GM18909 (cell line): ENCODE data around the gene DENND1B.
A peak's percentile ranks its signal among the peaks of the same experiment; 100 is the strongest.

ENCODE experiments used
- ATAC-seq: cut with Tn5 transposase; IDR thresholded peaks from one replicate; pipeline ENCODE4 v1.9.1; 2021; ENCODE audit warnings: mild to moderate bottlenecking; ENCODE audit not compliant: unreplicated experiment, poor library complexity

The DENND1B gene

GRCh38 chr1:197649188-197649587, 126.1 kb downstream of the DENND1B start:
- no peak for ATAC-seq

- no peak for ATAC-seq
Observed at GRCh38 chr1:197638316-197638715, 137.0 kb downstream of the DENND1B start.

- ATAC-seq = no peak
Observed at GRCh38 chr1:197637406-197637805, 137.9 kb downstream of the DENND1B start.

DNA sequence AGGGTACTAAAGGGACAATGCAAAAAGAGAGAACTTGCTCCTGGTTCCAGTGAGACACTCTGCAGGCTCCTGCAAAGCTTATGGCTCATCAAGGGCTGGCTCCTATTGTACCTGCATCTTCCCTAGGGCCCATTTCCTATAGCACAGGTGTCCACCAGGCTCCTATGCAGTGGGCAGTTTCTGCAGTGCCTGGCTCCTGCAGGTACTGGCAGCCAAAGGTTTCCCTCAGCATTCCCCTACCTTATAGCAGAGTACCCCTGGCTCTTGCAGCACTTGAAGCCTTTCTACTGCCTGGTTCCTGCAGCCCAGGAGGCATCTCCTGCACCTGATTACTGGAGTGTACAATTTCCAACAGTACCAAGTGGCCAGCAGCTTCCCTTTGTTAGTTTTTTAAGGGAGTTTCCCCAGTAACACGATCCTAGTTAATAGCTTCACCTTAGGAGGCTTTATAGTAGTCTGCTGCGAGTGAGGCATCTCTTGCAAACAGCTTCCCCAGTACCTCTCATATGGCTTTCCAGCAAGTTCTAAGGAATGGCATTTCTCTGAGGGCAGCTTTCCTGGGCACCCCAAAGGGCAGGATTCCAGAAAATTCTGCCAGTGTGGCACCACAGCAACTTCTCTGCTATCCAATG, 141.7 kb downstream of the DENND1B start:
- no peak for ATAC-seq

DNA sequence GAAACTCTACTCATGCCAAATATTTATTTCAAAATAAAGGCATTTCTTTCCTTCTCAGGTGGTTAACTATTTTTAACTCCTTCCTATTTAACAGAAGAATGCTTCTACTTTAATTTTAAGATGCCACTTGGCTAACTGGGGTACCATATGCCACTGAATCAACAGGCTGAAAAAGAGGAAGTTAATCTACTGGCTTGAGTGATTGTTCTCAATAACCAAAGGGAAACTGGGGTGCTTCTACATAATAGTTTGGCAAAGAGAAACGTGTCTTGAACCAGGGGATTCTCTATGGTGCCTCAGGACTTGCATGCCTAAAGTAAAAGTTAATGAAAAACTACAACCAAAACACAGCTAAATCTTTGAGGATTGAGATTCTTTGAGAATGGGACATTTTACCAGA, 142.6 kb downstream of the DENND1B start:
- no peak for ATAC-seq

- ATAC-seq = no peak
Observed at GRCh38 chr1:197632005-197632404, 143.3 kb downstream of the DENND1B start.

GRCh38 chr1:197622371-197622770, 152.9 kb downstream of the DENND1B start:
- ATAC-seq = no peak

DNA sequence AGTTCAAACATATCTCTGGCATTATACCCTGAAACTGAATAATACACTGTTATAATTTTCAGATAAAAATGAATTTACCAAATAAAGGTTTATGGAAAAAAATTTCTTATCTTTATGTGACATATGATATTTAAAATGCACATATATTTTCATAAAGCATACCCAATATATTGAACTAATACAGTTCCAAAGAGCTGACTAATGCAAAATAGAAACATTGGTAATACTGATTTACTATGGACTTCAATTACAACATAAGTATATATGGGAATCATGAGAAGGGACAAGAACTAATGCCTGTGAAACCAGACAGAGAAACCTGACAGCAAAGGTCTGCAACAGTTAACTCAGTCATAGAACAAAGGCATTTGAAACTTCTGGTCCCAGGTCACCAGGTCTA, 153.5 kb downstream of the DENND1B start:
- no peak for ATAC-seq

DNA sequence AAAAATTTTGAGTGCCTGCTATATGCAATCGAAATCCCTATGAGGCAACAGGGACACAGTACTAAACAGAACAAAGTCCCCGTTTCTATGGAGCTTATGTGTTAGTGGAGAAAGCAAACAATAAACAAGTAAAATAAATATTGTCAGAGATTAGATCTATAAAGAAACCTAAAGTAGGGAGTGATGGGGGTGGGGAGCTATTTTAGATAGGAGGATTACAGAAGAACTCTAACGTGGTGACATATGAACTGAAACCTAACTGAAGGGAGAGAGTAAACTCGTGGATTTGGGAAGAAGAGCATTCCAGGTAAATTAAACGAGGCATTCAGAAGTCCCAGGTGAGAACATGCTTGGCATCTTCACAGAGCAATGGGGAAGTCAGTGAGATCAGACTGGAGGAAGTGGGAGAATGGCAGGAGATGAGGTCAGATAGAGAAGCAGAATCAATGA, 154.5 kb downstream of the DENND1B start:
- no peak for ATAC-seq

DNA sequence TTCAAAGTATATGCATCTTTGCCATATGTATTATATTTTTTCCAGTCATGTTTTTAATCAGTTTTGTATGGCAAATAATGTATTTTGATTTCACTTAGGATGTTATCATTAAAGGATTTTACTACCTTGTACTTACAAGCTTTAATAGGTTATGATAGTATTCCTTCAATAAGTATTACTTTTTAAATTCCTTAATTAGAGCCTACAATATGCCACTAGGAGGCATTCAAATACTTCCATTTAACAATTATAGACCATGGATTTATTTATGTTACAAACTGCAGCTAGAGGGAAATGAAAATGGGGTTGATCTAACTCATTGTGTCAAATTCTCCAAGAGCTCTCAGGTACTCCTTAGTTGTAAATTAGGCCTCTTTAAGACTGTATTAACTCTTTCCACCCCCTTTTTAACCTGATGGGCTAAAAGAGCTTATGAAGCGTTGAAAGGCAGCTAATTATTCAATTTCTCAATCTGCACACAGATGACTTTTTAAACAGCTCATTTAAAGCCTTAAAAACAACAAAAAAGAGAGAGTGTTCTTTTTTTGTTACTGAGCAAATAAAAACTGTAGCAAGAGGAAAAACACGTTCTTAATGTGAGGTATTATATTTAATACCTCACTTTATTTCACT, 156.2 kb downstream of the DENND1B start:
- ATAC-seq = no peak

DNA sequence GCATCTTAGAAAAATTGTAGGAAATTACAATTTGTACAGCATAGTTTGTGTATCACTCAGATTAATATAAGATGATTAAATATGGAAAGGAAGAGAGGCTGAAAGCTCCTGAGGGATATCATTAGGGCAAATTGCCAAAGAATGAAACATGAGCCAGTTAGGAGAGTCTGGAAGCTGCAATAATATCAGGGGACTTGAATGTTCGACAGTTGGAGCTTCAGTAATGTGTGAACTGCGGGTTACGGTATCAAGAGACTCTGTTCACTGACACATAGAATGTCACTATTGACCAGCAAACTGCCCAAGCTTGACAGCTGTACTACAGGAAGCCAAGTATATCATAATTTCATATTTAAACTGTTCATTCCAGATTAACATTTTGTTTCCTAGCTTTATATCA, 157.2 kb downstream of the DENND1B start:
- no peak for ATAC-seq

DNA sequence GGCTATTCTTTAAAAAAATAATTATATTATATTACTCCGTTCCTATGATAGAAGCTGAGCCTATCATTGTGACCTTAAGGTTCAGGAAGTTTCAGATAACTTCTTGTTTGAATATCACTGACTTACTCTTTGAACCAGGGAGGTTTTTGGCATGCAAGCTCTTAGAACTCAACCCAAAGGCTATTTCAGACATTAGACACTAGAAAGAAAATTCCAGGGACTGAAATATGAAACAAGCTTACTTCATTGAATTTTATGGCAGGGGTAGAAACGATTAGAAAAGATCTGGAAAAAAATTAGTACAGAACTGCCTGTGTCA, 159.6 kb downstream of the DENND1B start:
- ATAC-seq = no peak

DNA sequence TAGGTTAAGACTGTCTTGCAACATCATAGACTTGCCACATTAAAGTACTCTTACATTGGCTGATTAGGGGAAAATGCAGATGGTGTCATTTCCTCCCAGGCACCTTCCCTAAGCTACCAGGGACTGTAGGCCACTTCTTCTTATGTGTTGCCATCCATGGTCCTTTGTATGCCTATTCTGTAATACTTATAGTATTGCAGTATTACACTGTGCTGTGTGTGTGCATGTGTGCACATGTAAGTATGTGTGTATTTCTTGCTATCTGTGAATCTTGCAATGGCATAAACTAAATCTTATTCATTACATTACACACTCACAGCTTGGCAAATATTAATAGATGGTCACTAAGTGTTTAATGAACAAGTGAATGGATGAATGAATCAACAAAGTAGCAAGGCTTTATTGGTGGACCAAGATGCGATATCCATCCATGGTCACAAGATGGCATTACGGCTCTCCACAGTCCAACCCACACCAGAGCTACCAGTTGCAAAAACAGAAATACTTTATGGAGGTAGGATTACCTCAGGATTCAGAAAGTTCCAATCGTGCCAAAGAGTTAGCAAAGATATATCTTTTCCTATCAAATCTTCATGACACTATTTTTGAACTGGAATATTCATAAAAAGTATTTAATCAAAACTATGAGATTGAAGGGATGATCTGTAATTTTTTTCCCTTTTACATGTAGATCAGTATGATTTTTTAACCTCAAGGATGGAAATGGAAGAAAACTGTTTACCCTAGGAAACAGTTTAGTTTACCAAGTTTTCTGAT, 160.2 kb downstream of the DENND1B start:
- peak; percentile 82 for ATAC-seq

- no peak for ATAC-seq
Observed at GRCh38 chr1:197606168-197606845, 169.0 kb downstream of the DENND1B start.

GRCh38 chr1:197604302-197604701, 171.0 kb downstream of the DENND1B start:
- ATAC-seq = no peak

- no peak for ATAC-seq
Observed at GRCh38 chr1:197600751-197601150, 174.5 kb downstream of the DENND1B start.

DNA sequence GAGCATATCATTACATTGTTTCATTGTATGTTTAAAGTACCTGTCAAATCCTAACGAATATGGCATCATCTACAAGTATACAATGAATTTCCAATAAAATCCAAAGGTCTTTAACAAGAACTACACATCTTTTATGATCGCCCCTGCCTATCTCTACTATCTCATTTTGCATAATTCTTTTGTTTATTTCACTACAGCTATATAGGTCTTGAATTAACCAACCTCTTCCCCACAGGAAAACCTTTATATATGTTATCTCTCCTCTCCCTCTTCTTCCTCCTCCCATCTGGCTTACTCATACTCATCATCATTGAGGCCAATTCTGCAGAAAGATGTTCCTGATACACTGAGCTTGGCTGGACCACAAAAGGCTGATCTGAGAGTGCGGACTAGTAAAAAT, 175.5 kb downstream of the DENND1B start:
- ATAC-seq = no peak

- ATAC-seq = no peak
Observed at GRCh38 chr1:197598935-197599334, 176.3 kb downstream of the DENND1B start.

DNA sequence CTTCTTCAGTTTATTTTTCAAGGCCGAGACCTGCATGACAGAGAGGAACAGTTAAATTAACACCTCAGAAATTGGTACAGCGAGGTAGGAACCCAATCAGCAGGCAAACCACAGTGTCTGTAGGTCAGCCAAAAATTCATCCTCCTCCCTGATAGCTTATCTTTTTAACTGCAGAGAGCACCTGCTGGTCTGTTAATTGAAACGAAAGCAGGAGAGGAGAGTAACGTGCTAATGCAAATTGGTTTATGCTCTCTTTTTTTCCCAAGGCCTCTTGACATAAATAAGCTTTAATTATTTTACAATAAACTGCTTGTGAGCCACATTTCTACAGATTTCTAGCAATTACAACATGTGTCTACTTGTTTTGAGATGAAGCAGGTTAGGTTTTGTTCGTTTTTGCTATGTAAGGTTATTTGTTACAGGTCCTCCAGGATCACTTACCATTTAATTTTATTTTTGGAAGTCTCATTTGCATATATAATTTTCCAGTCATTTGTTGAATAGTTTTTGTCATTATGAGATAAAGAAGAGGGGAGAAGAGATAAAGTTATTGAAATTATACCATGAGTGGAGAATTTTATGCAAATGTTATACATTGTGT, 179.9 kb downstream of the DENND1B start:
- no peak for ATAC-seq

DNA sequence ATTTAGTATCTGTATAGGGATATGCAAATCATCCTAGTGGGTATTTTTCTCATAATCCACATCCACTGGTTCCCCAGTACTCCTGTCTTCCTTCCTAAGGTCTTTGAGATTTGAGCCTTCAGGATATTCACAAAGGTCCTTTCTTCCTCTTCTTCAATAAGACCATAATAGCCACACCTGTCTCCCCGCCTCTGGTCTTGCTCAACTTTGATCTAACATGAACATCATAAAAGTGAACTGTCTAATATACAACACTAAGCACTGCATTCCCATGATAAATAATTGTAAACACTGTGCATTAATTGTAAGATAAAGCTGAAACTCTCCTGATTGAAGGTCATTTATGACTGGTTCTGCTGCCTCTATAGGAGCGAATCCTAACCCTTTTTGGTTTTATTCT, 184.6 kb downstream of the DENND1B start:
- ATAC-seq = no peak

- ATAC-seq = no peak
Observed at GRCh38 chr1:197585809-197586208, 189.5 kb downstream of the DENND1B start.
